Measurements from ENCODE around the gene CDK14.
"Not testable (repeated sequence)": the region's sequence is repeated elsewhere in the genome, so short reads cannot be mapped to it uniquely, and the experiment has no call there.

The CDK14 gene

GRCh38 chr7:90764848-90765570, 168.9 kb downstream of the CDK14 start:
- DNase-seq, result no peak

DNA sequence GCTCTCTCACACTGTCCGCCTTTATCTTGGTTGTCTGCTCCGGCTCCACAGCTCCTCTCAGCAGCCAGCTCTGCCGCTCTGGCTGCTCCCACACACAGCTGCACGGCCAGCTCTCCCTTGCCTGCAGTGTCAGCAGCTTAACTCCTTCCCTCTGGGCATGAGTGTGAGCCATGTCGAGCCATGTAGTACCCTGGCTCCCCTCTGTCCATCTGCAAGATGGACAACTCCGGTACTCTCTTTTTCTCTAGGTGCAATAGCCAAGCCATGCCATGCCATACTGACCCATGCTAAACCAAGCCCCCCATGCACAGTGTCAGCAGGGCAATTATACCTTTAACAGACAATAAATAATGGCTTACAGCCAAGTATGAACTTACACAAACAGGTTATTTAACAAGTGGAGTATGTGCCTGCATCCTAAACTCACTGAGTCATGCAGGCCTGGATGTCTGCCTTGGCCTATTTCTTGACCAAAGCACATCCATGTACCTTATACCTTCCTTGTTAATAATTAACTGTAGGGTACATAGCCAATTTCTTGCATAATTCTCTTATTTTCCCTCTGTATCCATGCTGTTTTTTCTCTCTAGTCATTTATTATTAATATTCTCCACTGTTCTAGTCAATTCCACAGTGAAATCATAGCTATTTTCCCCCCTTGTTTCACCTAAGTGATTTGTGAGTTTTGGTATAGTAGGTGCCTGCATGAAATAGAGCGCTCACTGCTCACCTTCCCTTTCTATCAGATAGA, 170.9 kb downstream of the CDK14 start:
- no peak for DNase-seq

DNA sequence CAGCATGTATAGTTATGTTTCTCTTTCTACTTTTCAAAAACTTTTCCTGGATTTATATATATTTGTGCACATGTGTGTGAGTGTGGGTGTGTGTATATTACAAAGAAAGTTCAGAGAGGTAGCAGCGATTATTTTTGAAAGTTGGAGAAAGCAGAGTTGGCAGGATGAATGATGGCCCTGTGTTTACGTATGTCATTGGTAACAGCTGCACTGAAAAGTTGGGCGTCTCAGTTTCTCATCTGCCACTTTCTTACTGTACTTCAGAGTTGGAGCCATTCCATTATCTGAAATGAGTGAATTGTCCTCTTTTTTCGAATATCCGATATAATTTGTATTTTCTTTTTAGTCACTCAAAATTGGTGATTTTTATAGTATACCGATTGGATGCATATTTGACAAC, 172.2 kb downstream of the CDK14 start:
- no peak for DNase-seq

DNA sequence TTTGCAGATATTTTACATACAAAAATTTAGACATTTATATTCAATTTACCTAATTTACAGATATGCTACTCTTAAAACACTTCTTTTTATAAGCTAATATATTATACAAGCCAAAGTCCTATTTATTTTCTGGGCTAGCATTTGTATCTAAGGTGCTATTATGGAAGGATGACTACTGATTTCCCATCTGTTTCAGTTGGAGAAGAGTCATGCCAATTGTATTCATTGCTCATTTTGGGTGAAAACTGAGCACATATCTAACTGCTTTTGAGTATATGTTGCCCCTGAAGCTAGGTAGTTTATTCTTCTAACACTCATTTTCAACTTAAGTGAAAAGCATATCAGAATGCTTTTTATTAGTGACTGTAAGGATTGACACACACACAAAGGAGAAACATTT, 172.9 kb downstream of the CDK14 start:
- no peak for DNase-seq

DNA sequence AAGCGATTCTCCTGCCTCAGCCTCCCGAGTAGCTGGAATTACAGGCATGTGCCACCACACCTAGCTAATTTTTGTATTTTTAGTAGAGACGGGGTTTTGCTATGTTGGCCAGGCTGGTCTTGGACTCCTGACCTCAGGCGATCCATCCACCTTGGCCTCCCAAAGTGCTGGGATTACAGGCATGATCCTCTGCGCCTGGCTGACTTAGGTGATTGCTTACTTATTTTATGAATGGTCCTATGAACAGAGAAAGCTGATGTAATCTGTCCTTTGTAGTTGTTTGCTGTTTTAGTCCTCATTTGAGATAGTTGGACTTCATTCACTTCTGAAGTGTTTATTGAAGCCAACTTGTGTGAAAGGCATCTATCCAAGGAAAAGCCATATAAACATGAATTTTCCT, 173.4 kb downstream of the CDK14 start:
- DNase-seq, result not testable (repeated sequence)

GRCh38 chr7:90771281-90771680, 175.2 kb downstream of the CDK14 start:
- DNase-seq, result no peak

DNA sequence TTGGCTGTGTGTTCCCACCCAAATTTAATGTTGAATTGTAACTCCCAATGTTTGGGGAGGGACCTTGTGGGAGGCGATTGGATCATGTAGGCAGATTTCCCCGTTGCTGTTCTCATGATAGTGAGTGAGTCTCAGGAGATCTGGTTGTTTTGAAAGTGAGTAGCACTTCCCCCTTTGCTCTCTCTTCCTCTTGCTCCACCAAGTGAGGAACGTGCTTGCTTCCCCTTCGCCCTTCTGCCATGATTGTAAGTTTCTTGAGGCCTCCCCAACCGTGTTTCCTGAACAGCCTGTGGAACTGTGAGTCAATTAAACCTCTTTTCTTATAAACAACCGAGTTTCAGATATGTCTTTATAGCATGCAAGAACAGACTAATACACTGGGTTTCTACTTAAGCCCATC, 176.3 kb downstream of the CDK14 start:
- DNase-seq, result no peak

GRCh38 chr7:90773269-90773668, 177.1 kb downstream of the CDK14 start:
- DNase-seq, result no peak

DNA sequence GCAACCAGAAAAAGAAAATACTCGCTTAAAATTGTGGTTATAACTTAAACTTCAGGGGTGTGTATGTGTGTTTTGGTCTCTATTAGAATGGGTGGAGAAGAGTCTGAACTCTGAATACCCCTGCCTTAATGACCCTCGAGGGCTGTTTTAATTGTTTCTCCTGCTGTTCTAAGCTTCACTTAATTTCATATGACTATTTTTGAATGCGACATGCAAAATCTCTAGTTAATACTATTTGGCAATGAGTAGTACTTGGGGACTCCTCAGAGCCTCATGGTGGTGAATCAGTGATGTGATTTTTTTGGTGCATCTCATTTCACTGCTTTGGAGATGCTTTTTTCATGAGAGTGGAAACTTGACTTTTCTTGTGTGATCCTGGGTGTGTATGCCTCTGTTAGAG, 178.6 kb downstream of the CDK14 start:
- no peak for DNase-seq

- no peak for DNase-seq
Observed at GRCh38 chr7:90775383-90775965, 179.4 kb downstream of the CDK14 start.

DNA sequence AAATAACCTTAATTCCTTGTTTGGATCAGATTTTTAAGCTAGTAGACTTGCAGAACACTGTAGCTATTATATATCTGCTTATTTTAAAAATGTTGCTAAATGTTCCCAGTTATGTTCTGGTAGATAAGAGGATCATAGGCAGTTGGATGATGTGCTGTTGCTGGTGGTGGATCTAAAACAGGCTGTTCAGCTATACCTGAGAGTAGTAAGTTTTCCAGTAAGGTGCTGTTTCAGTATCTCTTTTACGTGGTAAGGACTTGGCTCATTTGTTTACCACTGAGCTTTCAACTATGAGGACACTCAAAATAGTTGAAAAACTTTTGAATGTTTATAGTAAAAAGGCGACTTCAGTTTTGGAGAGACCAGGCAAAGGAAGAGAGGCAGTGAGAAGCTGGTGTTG, 180.9 kb downstream of the CDK14 start:
- DNase-seq, result no peak

- no peak for DNase-seq
Observed at GRCh38 chr7:90777465-90777864, 181.3 kb downstream of the CDK14 start.

- no peak for DNase-seq
Observed at GRCh38 chr7:90777886-90778285, 181.8 kb downstream of the CDK14 start.

DNA sequence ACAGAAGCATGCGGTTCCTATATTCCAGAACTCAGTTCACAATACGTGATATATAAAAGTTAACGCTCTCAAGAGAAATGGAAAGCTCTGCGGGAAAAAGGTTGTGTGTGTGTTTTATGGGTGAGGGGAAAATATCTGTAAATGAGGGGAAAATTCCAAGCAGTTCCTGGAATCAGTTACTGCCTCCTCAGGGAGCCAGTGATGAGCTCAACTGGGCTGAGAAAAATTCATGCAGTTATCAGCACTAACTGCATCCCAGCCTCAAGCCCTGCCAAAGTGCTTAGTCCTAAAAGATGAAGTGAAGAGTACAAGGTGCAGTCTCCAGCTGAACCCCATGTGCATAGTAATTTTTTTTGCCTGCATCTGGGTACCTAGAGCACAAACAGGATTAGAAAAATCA, 191.9 kb downstream of the CDK14 start:
- DNase-seq, result no peak

GRCh38 chr7:90789736-90790306, 193.7 kb downstream of the CDK14 start:
- DNase-seq, result no peak

DNA sequence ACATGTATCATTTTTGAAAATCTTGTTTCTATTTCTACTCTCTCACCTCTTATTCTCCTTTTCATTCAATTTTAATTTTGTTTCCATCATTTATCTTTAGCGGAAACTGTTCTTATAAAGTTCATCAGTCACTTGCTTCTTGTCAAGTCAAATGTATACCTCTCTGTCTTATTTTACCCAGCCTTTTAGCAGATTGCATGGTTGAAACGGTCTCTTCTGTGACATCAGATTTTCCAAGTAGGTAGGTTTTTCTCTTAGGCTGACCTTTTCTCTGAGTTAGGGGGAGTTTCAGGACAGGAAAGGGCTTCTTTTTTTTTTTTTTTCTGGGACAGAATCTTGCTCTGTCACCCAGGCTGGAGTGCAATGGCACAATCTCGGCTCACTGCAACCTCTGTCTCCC, 195.5 kb downstream of the CDK14 start:
- no peak for DNase-seq

DNA sequence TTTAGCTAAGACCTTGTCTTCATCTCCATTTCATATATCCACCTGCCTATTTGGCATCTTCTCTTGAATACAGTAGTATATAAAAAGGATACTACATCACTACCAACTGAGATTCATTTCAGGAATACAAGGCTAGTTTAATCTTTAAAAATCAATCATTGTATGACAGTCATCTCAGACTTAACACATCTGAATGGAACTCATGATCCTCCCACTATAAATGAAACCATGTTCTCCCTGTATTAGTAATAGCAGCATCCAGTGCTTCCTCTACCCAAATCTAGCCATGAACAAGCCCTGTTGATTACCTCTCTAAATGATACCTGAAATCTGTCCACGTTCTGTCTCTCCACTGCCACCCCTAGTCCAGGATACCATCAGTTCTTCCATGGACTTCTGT, 196.2 kb downstream of the CDK14 start:
- no peak for DNase-seq

GRCh38 chr7:90794234-90794633, 198.1 kb downstream of the CDK14 start:
- not testable (repeated sequence) for DNase-seq

DNA sequence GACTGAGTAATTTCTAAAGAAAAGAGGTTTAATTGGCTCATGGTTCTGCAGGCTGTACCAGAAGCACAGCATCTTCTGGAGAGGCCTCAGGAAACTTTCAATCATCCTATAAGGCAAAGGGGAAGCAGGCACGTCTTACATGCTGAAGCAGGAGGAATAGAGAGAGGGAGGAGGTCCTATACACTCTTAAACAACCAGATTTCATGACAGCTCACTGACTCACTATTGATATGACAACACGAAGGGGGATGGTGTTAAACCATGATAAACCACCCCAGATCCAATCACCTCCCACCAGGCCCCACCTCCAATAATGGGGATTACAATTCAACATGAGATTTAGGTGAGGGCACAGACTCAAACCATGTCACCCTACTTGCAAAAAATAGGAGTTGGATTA, 201.5 kb downstream of the CDK14 start:
- no peak for DNase-seq

DNA sequence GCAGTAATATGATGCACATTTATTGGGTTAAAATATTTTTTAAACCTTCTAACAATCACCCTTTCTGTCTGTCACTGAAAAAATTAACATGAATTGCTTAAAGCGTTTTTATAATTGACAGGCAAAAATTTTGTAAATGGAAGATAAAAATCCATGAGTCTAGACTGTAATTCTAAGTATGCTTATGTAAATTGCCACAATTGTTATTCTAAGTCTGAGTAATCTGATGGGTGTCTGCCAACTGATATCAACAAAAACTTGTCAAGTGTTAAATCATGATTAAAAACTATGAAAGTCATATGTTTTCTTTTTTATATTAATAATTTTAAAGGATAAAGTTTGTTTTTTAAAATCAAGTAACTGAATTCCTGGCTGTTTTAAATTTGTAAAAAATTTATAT, 208.2 kb downstream of the CDK14 start:
- DNase-seq, result no peak

DNA sequence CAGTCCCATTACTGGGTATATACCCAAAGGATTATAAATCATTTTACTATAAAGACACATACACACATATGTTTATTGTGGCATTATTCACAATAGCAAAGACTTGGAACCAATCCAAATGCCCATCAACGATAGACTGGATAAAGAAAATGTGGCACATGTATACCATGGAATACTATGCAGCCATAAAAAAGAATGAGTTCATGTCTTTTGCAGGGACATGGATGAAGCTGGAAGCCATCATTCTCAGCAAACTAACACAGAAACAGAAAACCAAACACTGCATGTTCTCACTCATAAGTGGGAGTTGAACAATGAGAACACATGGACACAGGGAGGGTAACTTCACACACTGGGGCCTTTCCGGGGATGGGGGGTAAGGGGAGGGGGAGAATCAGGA, 219.4 kb downstream of the CDK14 start:
- not testable (repeated sequence) for DNase-seq

DNA sequence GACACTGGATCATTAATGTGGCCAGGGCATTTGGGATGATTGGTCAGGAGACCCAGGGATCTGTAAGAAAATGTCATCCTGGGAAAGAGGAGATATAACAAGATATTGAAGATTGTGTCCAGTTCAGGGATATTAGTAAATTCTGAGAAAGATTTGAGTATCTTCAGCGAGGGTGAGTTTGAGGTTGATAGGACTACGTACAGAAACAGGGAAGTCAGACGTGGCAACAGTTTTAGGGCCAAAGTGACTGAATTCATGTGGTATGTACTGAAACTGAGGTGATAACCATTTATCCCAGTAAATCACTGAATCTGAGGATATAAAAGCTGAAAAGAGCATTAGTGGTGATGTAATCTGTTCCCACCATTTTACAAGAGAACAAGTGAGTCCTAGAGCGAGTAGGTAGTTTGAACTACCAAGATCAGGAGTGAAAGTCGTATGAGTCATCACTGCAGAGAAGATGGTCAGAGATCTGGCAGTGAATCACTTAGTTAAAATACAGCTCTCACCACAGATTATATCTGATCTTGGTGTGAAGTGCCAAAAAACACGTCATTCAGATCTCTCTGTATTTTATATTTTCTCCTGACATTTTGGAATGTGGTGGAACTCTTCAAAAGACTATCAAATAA, 220.5 kb downstream of the CDK14 start:
- DNase-seq, result no peak

- DNase-seq, result no peak
Observed at GRCh38 chr7:90817151-90817550, 221.0 kb downstream of the CDK14 start.
